ENCODE measurements around the gene CPT2. TPM values are rescaled to one million over a fixed set of nuclear protein-coding genes. Genes with fewer than 3 reads are reported as not detected.

The CPT2 gene
- total and polyA plus RNA-seq, 10 donors, result 7.1 to 30.9 (median 16.8) TPM

DNA sequence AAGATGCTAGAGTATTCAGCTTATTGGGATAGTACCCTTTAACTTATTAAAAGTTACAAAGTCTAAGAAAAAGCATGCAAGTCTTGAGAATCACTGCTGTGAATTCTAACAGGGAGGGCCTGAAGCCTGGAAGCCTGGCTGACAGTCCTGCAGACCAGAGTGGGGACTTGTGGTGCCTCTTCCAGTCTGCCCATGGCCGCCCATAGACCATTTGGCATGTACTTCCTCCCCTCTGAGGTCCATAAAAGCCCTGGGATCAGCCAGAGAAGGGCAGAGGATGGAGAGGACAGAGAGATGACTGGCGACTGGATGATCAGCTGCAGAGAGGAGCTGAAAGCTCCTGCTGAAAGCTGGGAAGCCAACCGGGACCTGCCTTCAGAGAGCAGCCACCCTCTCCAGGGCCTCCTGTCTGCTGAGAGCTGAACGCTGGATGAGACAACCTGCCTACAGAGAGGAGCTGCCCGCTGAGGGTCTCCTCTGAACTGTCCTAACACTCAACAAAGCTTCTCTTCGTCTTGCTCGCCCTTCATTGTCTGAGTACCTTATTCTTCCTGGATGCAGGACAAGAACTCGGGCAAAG, 41.7 kb upstream of the CPT2 start:
- no peak overlapping the region for H3K27ac ChIP-seq

GRCh38 chr1:53155534-53155933, 41.1 kb upstream of the CPT2 start:
- peak; percentile 5 for DNase-seq
- intact Hi-C loops (cut with DNase I; ENCODE audit: low total_unique reads), result no loop called here
- H3K36me3 ChIP-seq, result no peaks in the 10 kb centered on the region
- WGBS, 5 donors, result 77 to 95% (median 81%) methylated on average over 1 of the region's 1 CpG
- H3K27me3 ChIP-seq (replicated peaks in 1 of 7), result peaks cover 0 to 11% (median 0%) of the 10 kb centered on the region in 7 donors
- H3K4me1 ChIP-seq, result no peaks in the 10 kb centered on the region
- TF ChIP-seq, protein P1, sequence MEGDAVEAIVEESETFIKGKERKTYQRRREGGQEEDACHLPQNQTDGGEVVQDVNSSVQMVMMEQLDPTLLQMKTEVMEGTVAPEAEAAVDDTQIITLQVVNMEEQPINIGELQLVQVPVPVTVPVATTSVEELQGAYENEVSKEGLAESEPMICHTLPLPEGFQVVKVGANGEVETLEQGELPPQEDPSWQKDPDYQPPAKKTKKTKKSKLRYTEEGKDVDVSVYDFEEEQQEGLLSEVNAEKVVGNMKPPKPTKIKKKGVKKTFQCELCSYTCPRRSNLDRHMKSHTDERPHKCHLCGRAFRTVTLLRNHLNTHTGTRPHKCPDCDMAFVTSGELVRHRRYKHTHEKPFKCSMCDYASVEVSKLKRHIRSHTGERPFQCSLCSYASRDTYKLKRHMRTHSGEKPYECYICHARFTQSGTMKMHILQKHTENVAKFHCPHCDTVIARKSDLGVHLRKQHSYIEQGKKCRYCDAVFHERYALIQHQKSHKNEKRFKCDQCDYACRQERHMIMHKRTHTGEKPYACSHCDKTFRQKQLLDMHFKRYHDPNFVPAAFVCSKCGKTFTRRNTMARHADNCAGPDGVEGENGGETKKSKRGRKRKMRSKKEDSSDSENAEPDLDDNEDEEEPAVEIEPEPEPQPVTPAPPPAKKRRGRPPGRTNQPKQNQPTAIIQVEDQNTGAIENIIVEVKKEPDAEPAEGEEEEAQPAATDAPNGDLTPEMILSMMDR (IDR thresholded peaks at IDR 0.05 in 8 of 11, conservative IDR thresholded peaks at IDR 0.05 in 3 of 11), result no peak
- TF ChIP-seq POLR2A (IDR thresholded peaks at IDR 0.05) (no peak), POLR2AphosphoS5 (IDR thresholded peaks at IDR 0.05) (no peak)
- H3K9me3 ChIP-seq, result no peaks in the 10 kb centered on the region
- H3K27ac ChIP-seq, result no peak overlapping the region
- no peak overlapping the region for H3K4me3 ChIP-seq

More for the DNA sequence above, 41.7 kb upstream of the CPT2 start:
- H3K9me3 ChIP-seq, result no peaks in the 10 kb centered on the region
- DNase-seq, result peak; percentile 41
- no peaks in the 10 kb centered on the region for H3K4me1 ChIP-seq
- intact Hi-C loops (cut with DNase I; ENCODE audit: low total_unique reads), result no loop called here
- peaks cover 0 to 11% (median 0%) of the 10 kb centered on the region in 7 donors for H3K27me3 ChIP-seq (replicated peaks in 1 of 7)
- no peak overlapping the region for H3K4me3 ChIP-seq
- no peak for TF ChIP-seq POLR2A (IDR thresholded peaks at IDR 0.05)
- TF ChIP-seq POLR2AphosphoS5 (IDR thresholded peaks at IDR 0.05), result no peak
- TF ChIP-seq, protein P1 (IDR thresholded peaks at IDR 0.05 in 8 of 11, conservative IDR thresholded peaks at IDR 0.05 in 3 of 11), result no peak
- WGBS, 5 donors, result 66 to 88% (median 82%) methylated on average over 8 of the region's 8 CpGs
- no peaks in the 10 kb centered on the region for H3K36me3 ChIP-seq

GRCh38 chr1:53155945-53156344, 40.7 kb upstream of the CPT2 start:
- H3K27ac ChIP-seq, result no peak overlapping the region
- H3K27me3 ChIP-seq (replicated peaks in 1 of 7), result peaks cover 0 to 14% (median 0%) of the 10 kb centered on the region in 7 donors
- H3K9me3 ChIP-seq, result no peaks in the 10 kb centered on the region
- intact Hi-C loops (cut with DNase I; ENCODE audit: low total_unique reads), result no loop called here
- no peaks in the 10 kb centered on the region for H3K4me1 ChIP-seq
- no peak overlapping the region for H3K4me3 ChIP-seq
- TF ChIP-seq POLR2AphosphoS5 (IDR thresholded peaks at IDR 0.05), result no peak
- TF ChIP-seq, protein P1 (IDR thresholded peaks at IDR 0.05 in 8 of 11, conservative IDR thresholded peaks at IDR 0.05 in 3 of 11), result no peak
- TF ChIP-seq POLR2A (IDR thresholded peaks at IDR 0.05), result no peak
- H3K36me3 ChIP-seq, result no peaks in the 10 kb centered on the region
- DNase-seq, result peak; percentile 19
- 82 to 92% (median 89%) methylated on average over 7 of the region's 7 CpGs for WGBS, 5 donors

GRCh38 chr1:53156783-53157182, 39.8 kb upstream of the CPT2 start:
- 57 to 78% (median 69%) methylated on average over 3 of the region's 3 CpGs for WGBS, 5 donors
- Histone ChIP-seq H3K36me3 (no peaks in the 10 kb centered on the region), H3K4me3 (no peak overlapping the region), H3K4me1 (no peaks in the 10 kb centered on the region), H3K27ac (no peak overlapping the region), H3K27me3 (replicated peaks in 1 of 7) (peaks cover 0 to 21% (median 0%) of the 10 kb centered on the region in 7 donors), H3K9me3 (no peaks in the 10 kb centered on the region)
- TF ChIP-seq, protein P1 (IDR thresholded peaks at IDR 0.05 in 8 of 11, conservative IDR thresholded peaks at IDR 0.05 in 3 of 11), result no peak
- TF ChIP-seq POLR2A (IDR thresholded peaks at IDR 0.05) (no peak), POLR2AphosphoS5 (IDR thresholded peaks at IDR 0.05) (no peak)
- intact Hi-C loops (cut with DNase I; ENCODE audit: low total_unique reads), result no loop called here
- DNase-seq, result no peak

Measured in spleen (tissue), 11 donors.